Parathyroid adenoma (tissue), 2 donors: ENCODE data around the gene ELAVL4.

Source experiments
- H2AFZ ChIP-seq: fragments of 300-600 bp; sonication (generic); one replicate; pipeline ENCODE4 v1.7.0; 2017; ENCODE audit warnings: antibody characterized with exemption, mild to moderate bottlenecking
- H3K27ac ChIP-seq: fragments of 300-600 bp; sonication (generic); one replicate; pipeline ENCODE4 v1.7.0; 2017
- H3K27me3 ChIP-seq: fragments of 300-600 bp; sonication (generic); one replicate; pipeline ENCODE4 v1.7.0; 2017; ENCODE audit warnings: low read length; ENCODE audit not compliant: control insufficient read depth, insufficient read depth
- H3K36me3 ChIP-seq: fragments of 300-600 bp; sonication (generic); one replicate; pipeline ENCODE4 v1.7.0; 2017; ENCODE audit warnings: low read length; ENCODE audit not compliant: control insufficient read depth, insufficient read depth
- H3K4me1 ChIP-seq: fragments of 300-600 bp; sonication (generic); one replicate; pipeline ENCODE4 v1.7.0; 2017; ENCODE audit warnings: control low read depth
- H3K4me2 ChIP-seq: fragments of 300-600 bp; sonication (generic); one replicate; pipeline ENCODE4 v1.7.0; 2017; ENCODE audit warnings: low read length
- H3K4me3 ChIP-seq: fragments of 300-600 bp; sonication (generic); one replicate; pipeline ENCODE4 v1.7.0; 2017; ENCODE audit warnings: low read depth, low read length
- H3K79me2 ChIP-seq: fragments of 300-600 bp; sonication (generic); one replicate; pipeline ENCODE4 v1.7.0; 2017; ENCODE audit warnings: control low read depth
- H3K9ac ChIP-seq: fragments of 300-600 bp; sonication (generic); one replicate; pipeline ENCODE4 v1.7.0; 2017; ENCODE audit warnings: mild to moderate bottlenecking
- H3K9me3 ChIP-seq: fragments of 300-600 bp; sonication (generic); one replicate; pipeline ENCODE4 v1.7.0; 2017; ENCODE audit warnings: low read length; ENCODE audit not compliant: control insufficient read depth
- TF ChIP-seq, protein P1 (sequence below): fragments of 300-600 bp; sonication (generic); IDR thresholded peaks from one replicate; pipeline ENCODE4 v1.7.0; 2017; ENCODE audit warnings: antibody characterized with exemption, mild to moderate bottlenecking
- donor health status: primary hyperparathyroidism.

ELAVL4 gene

DNA sequence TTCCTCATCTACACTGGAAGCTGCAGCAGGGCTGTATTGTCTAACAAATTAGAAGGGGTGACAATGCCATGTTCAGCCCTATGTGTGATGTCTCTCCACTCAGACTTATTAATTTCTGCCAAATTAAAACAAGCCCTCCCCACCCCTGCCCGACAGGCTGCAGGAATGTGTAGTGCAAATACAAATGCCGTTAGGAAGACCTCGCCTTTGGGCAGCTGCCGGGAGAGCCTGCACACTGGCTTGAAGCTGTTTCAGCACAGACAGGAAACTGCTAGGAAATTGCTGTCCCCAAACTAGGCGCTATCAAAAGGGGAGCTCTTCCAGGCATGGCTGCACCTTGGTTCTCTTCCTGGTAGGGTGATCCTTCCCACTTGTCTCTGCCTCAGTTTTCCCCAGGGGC lies 135.2 kb downstream of the ELAVL4 start:
- TF ChIP-seq, protein P1, sequence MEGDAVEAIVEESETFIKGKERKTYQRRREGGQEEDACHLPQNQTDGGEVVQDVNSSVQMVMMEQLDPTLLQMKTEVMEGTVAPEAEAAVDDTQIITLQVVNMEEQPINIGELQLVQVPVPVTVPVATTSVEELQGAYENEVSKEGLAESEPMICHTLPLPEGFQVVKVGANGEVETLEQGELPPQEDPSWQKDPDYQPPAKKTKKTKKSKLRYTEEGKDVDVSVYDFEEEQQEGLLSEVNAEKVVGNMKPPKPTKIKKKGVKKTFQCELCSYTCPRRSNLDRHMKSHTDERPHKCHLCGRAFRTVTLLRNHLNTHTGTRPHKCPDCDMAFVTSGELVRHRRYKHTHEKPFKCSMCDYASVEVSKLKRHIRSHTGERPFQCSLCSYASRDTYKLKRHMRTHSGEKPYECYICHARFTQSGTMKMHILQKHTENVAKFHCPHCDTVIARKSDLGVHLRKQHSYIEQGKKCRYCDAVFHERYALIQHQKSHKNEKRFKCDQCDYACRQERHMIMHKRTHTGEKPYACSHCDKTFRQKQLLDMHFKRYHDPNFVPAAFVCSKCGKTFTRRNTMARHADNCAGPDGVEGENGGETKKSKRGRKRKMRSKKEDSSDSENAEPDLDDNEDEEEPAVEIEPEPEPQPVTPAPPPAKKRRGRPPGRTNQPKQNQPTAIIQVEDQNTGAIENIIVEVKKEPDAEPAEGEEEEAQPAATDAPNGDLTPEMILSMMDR: no peak
- H3K9me3 ChIP-seq: no peaks in the 10 kb centered on the region
- H3K4me3 ChIP-seq: no peak overlapping the region
- no peaks in the 10 kb centered on the region for H3K4me1 ChIP-seq
- no peak overlapping the region for H3K27ac ChIP-seq
- no peaks in the 10 kb centered on the region for H3K79me2 ChIP-seq
- no peak overlapping the region for H3K4me2 ChIP-seq
- H3K36me3 ChIP-seq: no peaks in the 10 kb centered on the region
- H3K9ac ChIP-seq: no peak overlapping the region
- H2AFZ ChIP-seq: no peak overlapping the region
- H3K27me3 ChIP-seq: no peaks in the 10 kb centered on the region

DNA sequence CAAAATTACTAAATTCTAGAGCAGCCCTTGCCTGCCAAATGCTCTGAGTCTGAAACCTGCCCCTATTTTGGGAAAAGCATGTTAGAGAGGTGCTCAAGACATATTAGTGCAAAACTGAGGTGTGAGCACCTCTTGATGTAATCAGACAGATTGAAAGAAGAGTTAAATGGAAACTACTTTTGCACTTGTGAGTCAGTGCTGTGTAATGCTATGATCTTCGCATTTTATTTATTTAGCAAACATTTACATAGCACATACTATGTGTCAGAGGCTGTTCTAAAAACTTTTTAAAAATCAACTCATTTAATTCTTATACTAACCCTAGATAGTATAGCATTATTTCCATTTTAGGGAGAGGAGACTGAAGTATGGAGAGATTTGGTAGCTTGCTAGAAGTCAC lies 138.1 kb downstream of the ELAVL4 start:
- TF ChIP-seq, protein P1: no peak
- Histone ChIP-seq H3K36me3 (no peaks in the 10 kb centered on the region), H3K27ac (no peak overlapping the region)

DNA sequence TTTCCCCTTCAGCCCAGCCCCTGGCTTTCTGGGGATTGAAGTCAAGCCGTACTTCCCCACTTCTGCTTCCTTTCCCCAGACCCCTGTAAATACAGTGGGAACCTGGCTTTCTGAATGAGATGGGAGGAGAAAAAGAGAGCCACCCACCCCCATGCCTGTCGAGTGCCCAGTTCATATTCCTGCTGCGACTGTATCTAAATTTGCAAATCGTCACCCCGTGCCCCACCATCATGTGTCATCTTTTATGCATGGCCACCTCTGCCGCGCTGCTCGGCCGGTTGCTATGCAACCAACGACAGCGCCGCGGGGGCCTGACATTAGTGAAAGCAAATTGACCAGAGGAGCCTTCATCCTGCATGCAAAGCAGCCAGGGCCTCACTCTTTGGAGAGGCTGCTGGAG lies 143.0 kb downstream of the ELAVL4 start:
- Histone ChIP-seq H2AFZ (peak overlapping the region; percentile 38), H3K27ac (no peak overlapping the region), H3K4me2 (no peak overlapping the region), H3K9me3 (no peaks in the 10 kb centered on the region), H3K36me3 (no peaks in the 10 kb centered on the region), H3K79me2 (no peaks in the 10 kb centered on the region), H3K9ac (no peak overlapping the region), H3K4me1 (no peaks in the 10 kb centered on the region), H3K27me3 (no peaks in the 10 kb centered on the region), H3K4me3 (no peak overlapping the region)
- TF ChIP-seq, protein P1: no peak

More for the DNA sequence above, 138.1 kb downstream of the ELAVL4 start:
- Histone ChIP-seq H3K4me2 (no peak overlapping the region), H3K27me3 (no peaks in the 10 kb centered on the region), H3K79me2 (no peaks in the 10 kb centered on the region), H3K9me3 (no peaks in the 10 kb centered on the region), H3K4me1 (no peaks in the 10 kb centered on the region), H3K4me3 (no peak overlapping the region), H2AFZ (no peak overlapping the region), H3K9ac (no peak overlapping the region)

DNA sequence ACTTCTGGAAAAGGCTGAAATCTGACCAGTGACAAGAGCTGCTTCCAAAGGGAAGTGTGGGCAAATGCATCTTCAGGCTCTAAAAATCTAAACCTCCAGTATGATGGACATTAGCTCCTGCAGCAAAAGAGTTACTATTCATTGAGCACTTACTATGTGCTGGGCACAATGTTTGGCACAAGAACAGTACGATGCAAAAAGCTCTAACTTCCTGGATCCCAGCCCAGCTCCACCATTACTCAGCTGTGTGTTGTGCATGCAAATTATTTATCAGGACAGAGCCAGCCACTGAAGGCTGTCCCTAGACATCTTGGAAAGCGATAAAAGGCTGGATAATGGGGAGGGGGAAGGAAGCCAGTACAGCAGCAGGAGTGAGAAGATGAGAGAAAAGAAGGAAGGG lies 143.5 kb downstream of the ELAVL4 start:
- no peaks in the 10 kb centered on the region for H3K79me2 ChIP-seq
- no peak overlapping the region for H2AFZ ChIP-seq
- H3K4me3 ChIP-seq: no peak overlapping the region
- H3K9ac ChIP-seq: no peak overlapping the region
- TF ChIP-seq, protein P1: no peak
- no peaks in the 10 kb centered on the region for H3K36me3 ChIP-seq
- no peak overlapping the region for H3K27ac ChIP-seq
- H3K9me3 ChIP-seq: no peaks in the 10 kb centered on the region
- H3K4me1 ChIP-seq: no peaks in the 10 kb centered on the region
- no peaks in the 10 kb centered on the region for H3K27me3 ChIP-seq
- H3K4me2 ChIP-seq: no peak overlapping the region
